GM18867 (cell line): ENCODE measurements around the gene EDEM1.
A peak's percentile ranks its signal among the peaks of the same experiment; 100 is the strongest.

Experiments used
- ATAC-seq: cut with Tn5 transposase; IDR thresholded peaks from one replicate; pipeline ENCODE4 v1.9.1; 2021; ENCODE audit warnings: mild to moderate bottlenecking, moderate library complexity; ENCODE audit not compliant: unreplicated experiment

The EDEM1 gene

DNA sequence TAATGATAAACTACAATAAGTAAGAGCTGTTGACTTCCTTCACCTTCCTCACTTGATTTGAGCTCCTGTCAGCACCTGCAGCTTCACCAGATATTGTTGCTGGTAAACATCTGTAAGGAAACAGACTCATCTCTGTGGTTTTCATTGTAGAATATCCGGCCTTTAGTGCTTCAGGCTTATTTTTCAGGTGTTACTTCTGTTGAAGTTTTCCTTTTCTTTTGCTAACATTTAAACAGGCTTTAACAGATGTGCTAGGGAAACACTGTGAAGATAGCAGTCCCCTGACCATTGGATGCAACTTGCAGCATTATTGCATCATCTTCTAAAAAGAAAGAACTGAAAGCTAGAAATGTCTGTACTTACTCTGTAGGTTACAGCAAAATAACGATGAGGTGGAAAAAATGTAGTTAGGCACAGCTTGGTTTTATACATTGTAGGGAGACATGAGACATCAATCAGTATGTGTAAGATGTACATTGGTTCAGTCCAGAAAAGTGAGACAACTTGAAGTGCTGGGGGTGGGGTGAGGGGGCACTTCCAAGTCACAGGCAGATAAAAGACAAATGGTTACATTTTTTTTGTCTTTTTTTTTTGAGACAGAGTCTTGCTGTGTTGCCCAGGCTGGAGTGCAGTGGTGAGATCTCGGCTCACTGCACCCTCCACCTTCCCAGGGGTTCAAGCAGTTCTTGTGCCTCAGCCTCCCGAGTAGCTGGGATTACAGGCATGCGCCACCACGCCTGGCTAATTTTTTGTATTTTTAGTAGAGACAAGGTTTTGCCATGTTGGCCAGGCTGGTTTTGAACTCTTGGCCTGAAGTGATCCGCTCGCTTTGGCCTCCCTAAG lies 10.2 kb downstream of the EDEM1 start:
- ATAC-seq, result peak; percentile 70

DNA sequence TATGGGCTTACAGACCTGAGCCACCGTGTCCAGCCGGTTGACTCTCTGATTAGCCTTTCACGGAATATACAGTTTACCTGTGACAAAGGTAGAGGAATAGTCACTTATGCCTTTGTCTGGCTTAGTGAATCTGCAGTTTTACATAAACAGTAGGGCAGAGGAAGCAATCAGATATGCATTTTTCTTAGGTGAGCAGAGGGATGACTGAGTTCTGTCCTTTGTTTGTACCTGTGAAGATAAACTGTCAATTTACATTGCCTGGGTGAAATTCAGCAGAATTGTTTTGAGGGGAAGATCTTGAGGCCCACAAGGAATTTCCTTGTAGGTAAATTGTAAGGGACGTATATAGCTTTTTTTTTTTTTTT lies 10.8 kb downstream of the EDEM1 start:
- ATAC-seq, result no peak

DNA sequence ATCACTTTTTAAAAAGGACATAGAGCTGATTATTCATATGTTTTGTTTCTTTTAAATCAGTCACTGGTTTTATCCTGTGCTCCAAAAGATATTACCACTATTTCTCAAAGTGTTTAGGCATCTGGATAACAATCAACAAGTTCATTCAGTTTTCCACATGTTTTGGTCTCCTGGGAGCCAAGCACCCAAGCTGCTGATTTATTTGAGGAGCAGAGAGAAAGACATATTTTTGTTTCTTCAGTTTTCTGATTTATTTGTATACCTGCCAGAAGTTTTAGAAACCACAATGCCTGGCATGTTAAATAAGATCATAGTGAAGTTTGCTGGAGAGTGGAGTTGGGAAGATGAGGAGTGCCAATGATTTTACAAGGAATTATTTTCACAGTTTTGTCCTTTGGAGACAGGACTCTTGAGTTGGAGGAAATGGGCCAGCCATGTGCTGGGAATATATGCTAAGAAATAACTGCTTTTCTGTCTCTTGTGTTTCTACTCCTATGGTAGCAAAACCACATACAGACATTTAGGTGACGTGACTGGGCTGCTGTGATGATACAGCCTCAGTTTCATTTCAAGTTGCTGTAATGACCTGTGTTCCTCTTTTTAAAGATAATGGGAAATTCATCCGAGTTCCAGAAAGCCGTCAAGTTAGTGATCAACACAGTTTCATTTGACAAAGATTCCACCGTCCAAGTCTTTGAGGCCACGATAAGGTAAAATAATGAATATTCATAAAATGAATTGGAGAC lies 11.7 kb downstream of the EDEM1 start:
- peak; percentile 42 for ATAC-seq

DNA sequence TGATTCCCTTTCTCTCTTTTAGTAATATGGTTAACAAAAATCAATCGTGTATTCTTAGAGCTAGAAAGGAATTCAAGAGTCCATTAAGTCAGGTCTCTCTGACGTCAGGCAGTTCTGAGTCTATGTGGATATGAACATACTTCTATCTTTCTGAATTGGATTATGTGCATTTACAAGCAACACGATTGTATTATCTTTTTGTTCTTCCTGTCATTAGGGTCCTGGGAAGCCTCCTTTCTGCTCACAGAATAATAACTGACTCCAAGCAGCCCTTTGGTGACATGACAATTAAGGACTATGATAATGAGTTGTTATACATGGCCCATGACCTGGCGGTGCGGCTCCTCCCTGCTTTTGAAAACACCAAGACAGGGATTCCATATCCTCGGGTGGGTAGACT lies 14.0 kb downstream of the EDEM1 start:
- ATAC-seq, result no peak

DNA sequence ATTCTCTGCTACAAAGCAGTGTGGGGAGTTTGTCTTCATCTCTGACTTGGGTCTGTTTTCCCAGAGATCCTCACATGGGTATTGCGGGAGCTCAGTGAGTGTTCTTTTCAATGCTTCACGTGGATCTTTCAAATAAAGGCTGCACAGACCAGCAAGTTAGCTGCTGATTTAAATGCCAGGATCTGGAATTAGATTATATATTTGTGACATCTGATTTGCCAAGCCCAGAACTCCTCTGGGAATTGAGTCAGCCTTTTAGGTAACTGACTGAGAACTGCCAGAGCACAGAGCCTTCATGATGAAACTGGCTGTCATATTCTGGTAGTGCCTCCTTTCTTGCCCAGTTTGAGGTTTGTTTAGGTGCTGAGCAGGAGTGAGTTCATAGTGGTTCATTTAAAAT lies 14.7 kb downstream of the EDEM1 start:
- ATAC-seq, result no peak

DNA sequence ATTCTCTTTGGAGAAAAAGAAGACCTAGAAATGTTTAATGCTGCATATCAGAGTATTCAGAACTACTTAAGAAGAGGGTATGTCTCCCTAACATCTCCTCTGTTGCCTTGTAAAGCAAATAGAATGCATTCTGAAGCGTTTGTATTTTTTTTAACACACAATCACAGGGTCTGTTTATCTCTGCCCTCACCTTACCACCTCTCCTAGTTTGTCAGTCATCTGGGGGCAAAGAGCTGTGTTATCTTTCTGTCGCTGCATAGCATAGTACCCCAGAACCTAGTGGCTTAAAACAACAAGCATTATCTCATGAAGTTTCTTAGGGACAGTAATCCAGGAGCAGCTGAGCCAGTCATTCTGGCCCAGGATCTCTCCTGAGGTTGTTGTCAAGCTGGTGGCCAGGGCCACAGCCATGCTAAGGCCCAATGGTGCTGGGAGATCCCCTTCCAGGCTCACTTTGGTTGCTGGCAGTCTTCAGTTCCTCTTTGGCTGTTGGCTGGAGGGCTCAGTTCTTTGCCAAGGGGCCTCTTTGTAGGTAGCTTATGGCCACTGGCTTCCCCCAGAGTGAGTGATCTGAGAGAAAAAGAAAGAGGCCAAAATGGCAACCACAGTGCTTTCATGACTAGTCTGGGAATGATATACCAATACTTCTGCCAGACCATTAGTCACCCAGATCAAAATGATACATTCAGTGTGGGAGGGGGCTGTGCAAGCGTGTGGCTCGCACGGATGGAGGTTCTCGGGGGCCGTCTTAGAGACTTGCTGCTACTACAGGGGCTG lies 17.8 kb downstream of the EDEM1 start:
- ATAC-seq, result peak; percentile 98

DNA sequence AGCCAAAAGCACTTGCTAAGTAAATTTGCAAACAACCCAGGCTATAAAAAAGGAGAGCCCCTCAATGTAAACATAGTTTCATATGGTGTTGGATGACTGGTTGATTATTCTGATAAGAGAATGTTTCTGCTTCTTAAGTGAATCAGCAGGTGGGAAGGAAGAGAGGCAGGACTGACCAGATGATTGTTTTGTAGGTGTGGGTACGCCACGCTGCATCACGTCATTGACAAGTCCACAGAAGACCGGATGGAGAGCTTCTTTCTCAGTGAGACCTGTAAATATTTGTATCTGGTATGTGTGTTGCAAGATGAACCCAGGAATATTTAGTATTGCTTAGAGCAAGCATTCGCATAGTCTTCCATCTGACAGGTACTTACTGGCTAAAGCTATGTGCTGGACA lies 23.4 kb downstream of the EDEM1 start:
- no peak for ATAC-seq

DNA sequence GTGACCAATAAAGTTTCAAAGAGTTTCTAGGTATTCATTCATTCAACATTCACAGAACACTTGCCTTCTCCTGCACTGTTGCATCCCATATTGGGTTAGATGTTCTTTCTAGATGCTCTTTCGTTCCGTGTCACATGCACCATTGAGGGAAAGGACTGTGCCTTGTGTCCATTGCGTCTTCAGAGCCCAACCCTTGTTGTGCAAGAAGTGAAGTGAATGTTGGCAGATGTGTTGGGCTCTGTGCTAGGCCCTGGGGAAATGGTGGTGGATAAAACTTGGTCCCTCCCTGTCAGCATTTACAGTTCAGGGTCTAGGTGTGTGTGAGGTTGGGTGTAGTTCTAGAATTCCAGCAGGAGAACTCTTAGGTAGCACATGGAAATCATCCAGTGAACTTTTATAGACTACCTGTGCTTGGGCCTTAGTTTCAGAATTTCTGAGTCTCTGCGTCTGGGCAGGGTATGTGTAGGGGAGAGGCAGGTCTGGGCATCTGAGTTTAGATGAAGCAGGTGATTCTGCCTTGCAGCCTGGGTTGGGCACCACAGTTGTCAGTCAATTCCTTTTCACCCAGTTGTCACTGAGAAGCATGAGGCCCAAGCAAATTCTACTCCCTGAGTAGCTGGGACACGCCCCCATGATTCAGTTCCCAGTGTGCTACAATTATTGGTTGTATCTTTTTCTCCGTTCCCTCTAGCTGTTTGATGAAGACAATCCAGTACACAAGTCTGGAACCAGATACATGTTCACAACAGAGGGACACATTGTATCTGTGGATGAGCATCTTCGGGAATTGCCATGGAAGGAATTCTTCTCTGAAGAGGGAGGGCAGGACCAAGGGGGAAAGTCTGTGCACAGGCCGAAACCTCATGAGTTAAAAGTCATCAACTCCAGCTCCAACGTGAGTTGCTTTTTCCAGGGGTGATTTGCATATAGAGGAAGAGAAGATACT lies 25.4 kb downstream of the EDEM1 start:
- ATAC-seq, result no peak

DNA sequence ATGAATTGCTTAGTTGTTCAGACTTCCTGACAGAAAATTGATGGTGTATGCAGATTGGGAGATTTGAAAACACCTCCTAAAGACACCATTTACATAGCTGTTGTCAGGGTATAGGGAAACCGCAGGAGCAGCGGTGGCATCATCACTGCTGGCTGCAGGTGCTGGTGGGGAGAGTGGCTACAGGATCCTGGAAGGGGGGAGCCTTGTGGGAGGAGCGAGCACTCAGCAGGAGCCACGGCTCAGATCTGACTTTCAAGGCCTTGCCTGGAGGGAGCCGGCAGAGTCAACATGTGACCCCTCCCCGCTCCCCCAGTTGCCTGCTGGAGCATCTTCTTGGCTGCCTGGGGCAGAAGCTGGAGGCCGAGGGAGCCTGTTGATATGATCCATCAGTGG lies 26.1 kb downstream of the EDEM1 start:
- no peak for ATAC-seq

DNA sequence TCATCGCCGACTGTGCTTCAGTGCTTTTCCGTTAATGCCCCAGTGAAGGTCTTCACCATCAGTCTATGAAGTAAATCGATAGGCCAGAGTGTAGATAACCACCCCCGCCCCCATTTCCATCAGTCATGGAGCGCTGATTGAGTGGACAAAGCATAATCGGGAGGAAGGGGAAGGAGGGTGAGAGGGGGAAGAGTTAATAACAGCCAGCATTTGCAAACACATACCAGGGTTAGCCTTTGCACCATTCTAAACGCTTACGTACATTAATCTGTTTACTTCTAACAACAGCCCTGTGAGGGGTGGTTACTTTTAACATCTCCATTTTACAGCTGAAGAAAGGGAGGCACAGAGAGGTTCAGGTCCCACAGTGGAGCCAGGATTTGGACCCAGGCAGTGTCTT lies 26.8 kb downstream of the EDEM1 start:
- no peak for ATAC-seq

DNA sequence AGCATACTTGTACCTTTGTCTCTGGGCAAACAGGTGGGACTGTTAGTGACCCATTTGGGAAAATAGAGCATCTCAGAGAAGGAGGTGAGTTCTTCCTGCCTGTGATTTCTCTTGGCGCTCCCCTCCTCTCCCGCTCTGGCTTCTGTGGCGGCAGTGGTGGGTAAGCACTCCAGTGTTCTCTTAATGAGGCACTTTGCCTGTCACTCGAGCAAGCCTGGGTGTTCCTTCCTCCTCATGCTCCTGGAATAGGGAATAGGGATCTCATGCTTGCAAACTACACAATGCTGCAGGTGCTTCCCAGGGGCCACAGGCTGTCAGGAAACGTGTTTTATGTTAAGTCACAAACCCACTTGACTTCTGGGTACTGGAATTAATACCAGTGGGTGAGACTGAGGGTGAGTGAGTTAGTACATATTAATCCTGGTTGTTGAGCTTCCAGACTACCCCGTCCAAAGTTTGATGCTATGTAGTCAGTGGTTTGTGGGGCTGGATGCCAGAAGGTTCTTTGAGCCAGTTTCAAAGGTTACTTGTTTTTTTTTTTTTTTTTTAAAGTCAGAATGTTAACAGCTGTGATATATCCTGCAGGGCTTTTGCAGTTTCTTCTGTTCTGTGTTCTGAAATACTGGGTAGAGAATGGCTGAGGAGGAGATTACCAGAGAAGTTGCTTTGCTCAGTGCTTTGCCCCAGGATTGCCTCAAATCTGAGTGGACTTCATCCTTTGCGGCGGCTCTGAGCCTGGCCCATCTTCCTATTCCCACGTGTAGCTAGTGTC lies 30.5 kb downstream of the EDEM1 start:
- no peak for ATAC-seq

DNA sequence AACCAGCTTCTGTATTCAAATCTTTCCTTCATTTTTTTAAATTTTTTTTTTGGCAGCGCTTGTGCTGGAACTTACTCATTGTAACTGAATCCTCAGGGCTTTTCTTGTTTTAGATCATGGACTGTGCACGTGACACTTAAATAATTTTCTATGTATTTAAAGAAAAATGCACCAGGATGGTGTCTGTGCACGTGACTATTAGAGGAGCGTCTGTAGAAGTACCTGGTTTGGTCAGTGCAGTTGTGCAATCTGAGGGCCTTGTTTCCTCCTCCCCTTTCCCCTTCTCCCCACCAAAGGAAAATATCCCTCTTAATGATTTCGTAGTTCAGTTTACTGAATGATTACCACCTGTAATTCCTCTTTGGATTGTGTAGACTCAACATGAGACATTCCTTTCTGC lies 31.3 kb downstream of the EDEM1 start:
- ATAC-seq, result no peak

DNA sequence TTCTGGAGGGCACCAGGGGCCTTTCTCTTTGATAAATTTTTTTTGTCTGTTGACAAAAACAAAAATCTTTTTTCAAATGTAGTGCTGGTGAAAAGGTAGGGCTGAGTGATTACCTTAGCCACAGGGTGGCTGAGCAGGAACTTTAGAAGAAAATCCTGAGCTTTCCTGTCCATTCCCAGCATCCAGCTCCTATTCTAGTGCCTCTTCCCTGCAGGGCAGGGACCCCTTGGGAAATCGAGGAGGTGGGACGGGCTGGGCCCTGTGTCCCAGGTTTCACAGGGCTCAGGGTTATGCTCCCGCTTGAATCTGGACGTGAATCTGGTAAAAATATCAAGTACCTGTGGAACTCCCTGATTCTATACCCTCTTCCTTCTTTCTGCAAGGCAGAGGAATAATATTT lies 31.7 kb downstream of the EDEM1 start:
- no peak for ATAC-seq

DNA sequence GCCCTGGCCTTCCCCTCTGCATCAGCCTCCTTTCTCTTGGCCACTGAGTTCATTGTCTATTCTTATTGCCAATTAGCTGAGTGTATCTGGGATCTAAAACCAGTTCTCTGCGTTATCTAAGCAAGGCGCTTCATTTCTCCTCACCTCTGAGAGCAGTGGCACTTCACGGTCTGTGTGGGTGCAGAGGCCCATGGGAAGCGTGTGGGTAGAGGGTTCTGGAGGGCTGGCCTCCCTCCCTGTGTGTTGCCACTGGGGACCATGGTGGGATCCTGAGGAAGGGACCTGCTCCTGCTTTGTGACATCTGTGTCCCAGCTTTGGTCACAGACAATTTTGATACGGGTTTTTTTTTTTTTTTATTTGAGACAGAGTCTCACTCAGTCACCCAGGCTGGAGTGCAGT lies 32.7 kb downstream of the EDEM1 start:
- ATAC-seq, result no peak

DNA sequence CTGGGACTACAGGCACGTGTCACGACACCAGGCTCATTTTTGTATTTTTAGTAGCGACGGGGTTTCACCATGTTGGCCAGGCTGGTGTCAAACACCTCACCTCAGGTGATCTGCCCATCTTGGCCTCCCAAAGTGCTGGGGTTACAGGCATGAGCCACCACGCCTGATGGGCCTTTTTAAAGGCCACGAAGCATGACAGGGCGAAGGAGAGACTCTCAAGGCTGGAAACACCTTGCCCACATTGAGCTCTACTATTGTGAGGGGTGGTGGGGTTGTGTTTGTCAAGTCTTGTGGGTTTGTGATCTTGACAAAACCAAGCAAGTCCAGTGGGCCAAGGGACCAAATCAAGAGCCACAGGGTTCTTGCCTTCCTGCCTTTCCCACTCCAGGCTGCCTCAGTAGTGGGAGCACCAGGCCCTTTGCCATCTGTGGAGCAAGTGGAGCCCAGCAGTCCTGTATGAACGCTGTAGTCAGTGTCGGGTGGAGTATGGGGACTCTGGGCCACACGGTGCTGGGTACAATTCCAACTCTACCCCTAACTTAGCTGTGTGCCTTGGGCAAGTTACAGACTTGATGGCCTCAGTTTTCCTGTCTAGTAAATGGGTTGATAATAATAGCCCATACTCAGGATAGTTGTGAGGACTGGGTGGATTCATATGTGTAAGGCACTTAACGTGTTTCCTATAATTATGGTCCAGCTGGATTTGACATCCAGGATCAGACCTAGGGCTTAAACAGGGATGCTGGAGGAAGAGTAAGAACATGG lies 33.3 kb downstream of the EDEM1 start:
- ATAC-seq, result no peak

DNA sequence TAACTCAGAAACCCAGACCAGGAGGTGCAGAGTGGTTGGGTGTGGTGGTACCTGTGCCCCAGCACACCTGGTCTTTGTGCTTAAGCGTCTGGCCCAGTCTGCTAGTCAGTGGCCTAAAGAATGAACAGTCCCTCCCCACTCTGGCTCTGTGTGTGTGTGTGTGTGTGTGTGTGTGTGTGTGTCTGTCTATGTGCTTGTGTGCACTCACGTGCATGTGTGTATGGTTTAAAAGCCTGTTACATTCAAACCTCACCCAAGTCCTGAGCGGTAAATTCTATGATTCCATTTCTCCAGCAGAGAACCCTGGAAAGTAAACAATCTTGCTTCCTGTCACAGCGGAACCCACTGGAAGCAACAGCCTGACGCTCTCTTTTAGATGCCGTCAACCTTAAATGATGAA lies 34.2 kb downstream of the EDEM1 start:
- ATAC-seq, result no peak

DNA sequence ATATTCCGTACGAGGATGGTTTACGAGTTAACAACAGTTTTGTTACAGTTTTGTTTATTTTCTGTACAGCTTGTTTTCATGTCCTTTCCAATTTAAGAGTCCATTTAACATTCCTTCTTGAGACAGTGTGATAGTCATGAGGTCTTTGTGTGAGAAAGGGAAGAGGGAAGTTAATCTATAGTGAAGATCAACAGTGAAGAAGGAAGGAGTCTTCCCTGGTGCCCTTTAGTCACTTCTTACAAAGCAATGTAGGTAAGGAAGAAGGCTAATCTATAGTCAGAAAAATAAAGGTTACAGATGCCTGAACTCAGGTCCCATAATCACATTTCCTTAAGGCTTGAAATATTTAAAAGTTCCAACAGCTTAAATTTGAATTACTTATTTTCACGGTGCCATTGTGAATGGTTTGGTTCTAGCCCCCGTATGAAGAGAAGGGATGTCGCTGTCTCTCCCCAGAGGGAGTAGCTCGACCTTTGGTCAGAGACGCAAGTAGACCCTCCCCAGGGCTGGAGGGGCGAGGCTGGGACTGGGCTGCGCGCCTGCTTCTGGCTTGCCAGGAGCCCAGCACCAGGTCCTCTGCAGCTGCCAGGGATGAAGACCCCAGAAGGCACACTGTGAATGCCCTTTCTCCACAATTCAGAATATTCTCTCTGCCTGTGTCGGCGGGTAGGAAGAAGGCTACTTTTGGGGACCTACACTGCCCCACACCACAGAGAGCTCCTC lies 34.9 kb downstream of the EDEM1 start:
- no peak for ATAC-seq

DNA sequence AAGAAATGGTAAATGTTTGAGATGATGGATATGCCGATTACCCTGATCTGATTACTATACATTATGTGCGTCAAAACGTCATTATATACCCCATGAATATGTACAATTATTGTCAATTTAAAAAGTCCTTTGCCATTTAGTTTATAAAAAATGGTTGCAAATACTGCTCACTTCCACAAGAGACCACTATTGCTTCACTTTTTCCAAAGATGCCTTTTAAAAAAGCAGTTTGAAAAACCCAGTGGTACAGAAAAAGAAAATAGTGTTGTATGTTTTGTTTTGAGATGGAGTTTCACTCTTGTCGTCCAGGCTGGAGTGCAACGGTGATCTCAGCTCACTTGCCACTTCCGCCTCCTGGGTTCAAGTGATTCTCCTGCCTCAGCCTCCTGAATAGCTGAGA lies 39.3 kb downstream of the EDEM1 start:
- ATAC-seq, result no peak

DNA sequence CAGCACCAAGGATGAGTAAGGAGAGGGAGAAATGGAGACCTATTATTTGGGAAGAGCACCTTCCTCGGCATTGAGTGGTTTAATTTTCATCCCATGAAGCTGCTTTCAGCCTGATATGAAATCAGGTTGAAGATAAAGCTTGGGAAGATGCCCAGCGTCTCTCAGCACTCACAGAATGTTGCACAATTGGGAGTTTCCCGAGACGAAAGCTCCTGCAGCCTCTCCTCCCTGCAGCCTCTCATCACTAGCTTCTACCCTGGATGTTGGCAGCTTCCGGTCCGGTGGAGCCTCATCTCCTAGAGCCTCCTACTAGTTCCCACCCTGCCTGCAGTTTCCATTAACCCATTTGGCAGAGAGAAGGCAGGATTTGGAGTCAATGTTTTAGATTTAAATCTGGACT lies 40.3 kb downstream of the EDEM1 start:
- no peak for ATAC-seq
